Fibroblast of lung (primary cell): ENCODE measurements around the gene NTMT1.

Experiments used
- EZH2 ChIP-seq: IDR thresholded peaks from 2 replicates; pipeline ENCODE4 v1.5.1; 2012; ENCODE audit warnings: low read length, control low read depth, mild to moderate bottlenecking; ENCODE audit errors: missing control alignments
- TF ChIP-seq, protein P1 (sequence below), 2 donors: IDR thresholded peaks in 1 of 2; conservative IDR thresholded peaks in 1 of 2; 1 replicate in 1 of 2; 2 replicates in 1 of 2; pipeline ENCODE4 v1.5.1; 2011 to 2012; ENCODE audit warnings: low read length in 2 of 2, control low read depth in 1 of 2, inconsistent platforms in 1 of 2, low read depth in 1 of 2, mild to moderate bottlenecking in 1 of 2

DNA sequence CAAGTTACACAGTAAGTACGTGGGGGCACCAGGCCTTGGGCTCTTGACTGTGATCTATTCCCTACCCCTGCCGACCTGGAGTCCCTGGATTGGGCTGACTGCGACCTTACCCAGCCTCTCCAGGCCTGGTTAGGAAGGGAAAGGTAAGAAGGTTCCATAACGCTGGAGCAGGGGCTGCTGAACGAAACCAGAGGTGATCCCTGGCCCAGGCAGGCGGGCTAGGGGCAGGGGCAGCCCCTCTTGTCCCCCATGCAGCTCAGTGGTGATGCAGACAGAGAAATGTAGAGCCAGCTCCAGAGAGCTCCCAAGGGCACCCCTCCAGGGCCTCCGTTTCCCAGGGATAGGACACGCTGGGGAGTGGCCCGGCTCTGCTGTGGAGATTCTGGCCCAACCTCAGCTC is 53.6 kb downstream of the NTMT1 start:
- TF ChIP-seq, protein P1, sequence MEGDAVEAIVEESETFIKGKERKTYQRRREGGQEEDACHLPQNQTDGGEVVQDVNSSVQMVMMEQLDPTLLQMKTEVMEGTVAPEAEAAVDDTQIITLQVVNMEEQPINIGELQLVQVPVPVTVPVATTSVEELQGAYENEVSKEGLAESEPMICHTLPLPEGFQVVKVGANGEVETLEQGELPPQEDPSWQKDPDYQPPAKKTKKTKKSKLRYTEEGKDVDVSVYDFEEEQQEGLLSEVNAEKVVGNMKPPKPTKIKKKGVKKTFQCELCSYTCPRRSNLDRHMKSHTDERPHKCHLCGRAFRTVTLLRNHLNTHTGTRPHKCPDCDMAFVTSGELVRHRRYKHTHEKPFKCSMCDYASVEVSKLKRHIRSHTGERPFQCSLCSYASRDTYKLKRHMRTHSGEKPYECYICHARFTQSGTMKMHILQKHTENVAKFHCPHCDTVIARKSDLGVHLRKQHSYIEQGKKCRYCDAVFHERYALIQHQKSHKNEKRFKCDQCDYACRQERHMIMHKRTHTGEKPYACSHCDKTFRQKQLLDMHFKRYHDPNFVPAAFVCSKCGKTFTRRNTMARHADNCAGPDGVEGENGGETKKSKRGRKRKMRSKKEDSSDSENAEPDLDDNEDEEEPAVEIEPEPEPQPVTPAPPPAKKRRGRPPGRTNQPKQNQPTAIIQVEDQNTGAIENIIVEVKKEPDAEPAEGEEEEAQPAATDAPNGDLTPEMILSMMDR (conservative IDR thresholded peaks at IDR 0.05 in 1 of 2, IDR thresholded peaks at IDR 0.05 in 1 of 2; ENCODE audit: low read depth in 1 of 2, low read length in 2 of 2) = no peak
- TF ChIP-seq EZH2 = no peak
